ENCODE data around the gene TTBK1.

TTBK1 gene

GRCh38 chr6:43274127-43274915 lies 31.0 kb downstream of the TTBK1 start:
- no peak for DNase-seq

GRCh38 chr6:43274916-43275597 lies 31.8 kb downstream of the TTBK1 start:
- peak in 5 of 6 experiments; percentile 11 to 26 (median 18) for DNase-seq

- peak in 5 of 6 experiments; percentile 11 to 66 (median 45) for DNase-seq
These were observed 32.7 kb downstream of the TTBK1 start for GRCh38 chr6:43275801-43276576.

GRCh38 chr6:43276577-43277305 lies 33.5 kb downstream of the TTBK1 start:
- no peak for DNase-seq

- DNase-seq, result no peak
These were observed 34.0 kb downstream of the TTBK1 start for GRCh38 chr6:43277306-43277642.

- no peak for DNase-seq
These were observed 34.6 kb downstream of the TTBK1 start for GRCh38 chr6:43277643-43278523.

GRCh38 chr6:43278524-43279078 lies 35.3 kb downstream of the TTBK1 start:
- no peak for DNase-seq

- no peak for DNase-seq
These were observed 37.0 kb downstream of the TTBK1 start for GRCh38 chr6:43280234-43280633.

GRCh38 chr6:43282060-43282459 lies 38.8 kb downstream of the TTBK1 start:
- DNase-seq, result no peak

GRCh38 chr6:43282636-43283513 lies 39.6 kb downstream of the TTBK1 start:
- no peak for DNase-seq

- no peak for DNase-seq
These were observed 40.2 kb downstream of the TTBK1 start for GRCh38 chr6:43283514-43283901.

- no peak for DNase-seq
These were observed 40.6 kb downstream of the TTBK1 start for GRCh38 chr6:43283905-43284304.

- no peak for DNase-seq
These were observed 41.9 kb downstream of the TTBK1 start for GRCh38 chr6:43284991-43285781.

GRCh38 chr6:43285832-43286231 lies 42.6 kb downstream of the TTBK1 start:
- DNase-seq, result no peak

GRCh38 chr6:43286456-43286979 lies 43.2 kb downstream of the TTBK1 start:
- no peak for DNase-seq

- no peak for DNase-seq
These were observed 43.9 kb downstream of the TTBK1 start for GRCh38 chr6:43286980-43287716.

GRCh38 chr6:43287717-43288679 lies 44.7 kb downstream of the TTBK1 start:
- no peak for DNase-seq

Data from stimulated activated naive CD4-positive, alpha-beta T cell (primary cell).